ENCODE measurements around the gene BUD13.

Gene BUD13

DNA sequence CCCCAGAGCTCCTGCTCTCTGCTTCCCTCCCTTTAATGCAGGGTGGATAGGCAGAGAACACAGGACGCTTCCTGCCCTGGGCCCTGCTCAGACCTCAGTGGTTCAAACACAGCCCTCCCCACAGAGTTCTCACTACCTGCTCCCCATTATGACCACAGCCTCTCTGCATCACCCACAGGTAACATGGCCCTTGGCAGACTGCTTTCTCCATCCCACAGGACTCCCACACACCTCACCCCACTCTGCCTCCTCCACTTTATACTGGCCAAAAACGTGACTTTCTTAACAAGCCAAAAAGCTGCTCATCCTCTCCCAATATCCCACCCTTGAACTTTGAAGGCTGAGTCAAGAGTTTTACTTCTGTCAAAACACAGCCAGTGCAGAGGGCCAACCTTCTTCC is 33.8 kb downstream of the BUD13 start:
- H3K4me1 Mint-ChIP-seq: peaks cover 33% of the 10 kb centered on the region
- TF ChIP-seq CTCF (IDR thresholded peaks at IDR 0.05): no peak
- H3K27me3 Mint-ChIP-seq (ENCODE audit: low read depth, poor library complexity): peaks cover 2% of the 10 kb centered on the region
- no peak overlapping the region for H3K27ac Mint-ChIP-seq
- no peaks in the 10 kb centered on the region for H3K36me3 Mint-ChIP-seq (ENCODE audit: low read depth)
- no peaks in the 10 kb centered on the region for H3K9me3 Mint-ChIP-seq
- no peak overlapping the region for H3K4me3 Mint-ChIP-seq
- no peak for DNase-seq

DNA sequence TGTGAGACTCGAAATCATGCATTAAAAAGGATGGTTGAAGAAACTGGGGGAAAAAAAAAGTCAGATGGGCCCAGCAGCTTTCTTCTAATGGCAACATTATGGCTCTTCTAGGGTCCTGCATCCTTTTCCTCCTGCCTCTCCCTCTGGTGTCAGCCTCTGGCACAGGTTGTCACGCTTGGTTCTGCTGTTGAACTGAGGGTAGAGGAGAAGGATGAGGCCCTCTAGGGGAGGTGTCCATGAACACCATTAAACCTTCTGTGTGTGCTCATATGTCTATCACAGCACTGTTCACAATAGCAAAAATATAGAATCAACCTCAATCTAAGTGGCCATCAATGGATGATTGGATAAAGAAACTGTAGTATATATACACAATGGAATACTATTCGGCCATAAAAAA is 36.0 kb downstream of the BUD13 start:
- H3K36me3 Mint-ChIP-seq (ENCODE audit: low read depth): no peaks in the 10 kb centered on the region
- peaks cover 40% of the 10 kb centered on the region for H3K4me1 Mint-ChIP-seq
- no peak overlapping the region for H3K27ac Mint-ChIP-seq
- peaks cover 7% of the 10 kb centered on the region for H3K27me3 Mint-ChIP-seq (ENCODE audit: low read depth, poor library complexity)
- no peaks in the 10 kb centered on the region for H3K9me3 Mint-ChIP-seq
- no peak for DNase-seq
- H3K4me3 Mint-ChIP-seq: no peak overlapping the region
- no peak for TF ChIP-seq CTCF (IDR thresholded peaks at IDR 0.05)

DNA sequence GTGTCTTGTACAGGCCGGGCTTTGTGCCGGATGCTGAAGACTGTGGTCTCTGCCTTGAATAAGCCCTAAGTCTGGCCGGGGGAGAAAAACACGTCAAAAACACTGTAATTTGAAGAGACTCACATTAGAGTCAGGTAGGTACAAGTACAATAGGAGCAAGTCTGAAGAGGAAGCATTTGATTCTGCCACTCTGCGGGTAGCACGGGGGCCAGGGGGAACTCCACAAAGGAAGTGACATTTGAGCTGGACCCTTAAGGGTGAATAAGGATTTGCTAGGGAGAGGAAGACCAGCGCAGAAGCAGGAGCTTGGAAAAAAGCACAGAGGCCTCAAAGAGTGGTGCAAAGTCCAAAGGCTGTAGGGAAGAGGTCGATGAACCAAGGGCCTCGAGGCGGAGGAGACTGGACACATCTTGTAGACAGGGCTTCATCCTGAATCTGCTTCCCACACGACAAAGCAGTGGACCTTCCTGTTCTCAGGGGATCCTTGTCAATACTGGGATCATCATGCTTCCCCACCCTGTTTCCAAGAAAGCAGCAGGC is 38.7 kb downstream of the BUD13 start:
- H3K4me3 Mint-ChIP-seq: no peak overlapping the region
- no peaks in the 10 kb centered on the region for H3K36me3 Mint-ChIP-seq (ENCODE audit: low read depth)
- peaks cover 12% of the 10 kb centered on the region for H3K27me3 Mint-ChIP-seq (ENCODE audit: low read depth, poor library complexity)
- no peak for DNase-seq
- H3K9me3 Mint-ChIP-seq: no peaks in the 10 kb centered on the region
- TF ChIP-seq CTCF (IDR thresholded peaks at IDR 0.05): no peak
- no peak overlapping the region for H3K27ac Mint-ChIP-seq
- H3K4me1 Mint-ChIP-seq: peaks cover 39% of the 10 kb centered on the region

DNA sequence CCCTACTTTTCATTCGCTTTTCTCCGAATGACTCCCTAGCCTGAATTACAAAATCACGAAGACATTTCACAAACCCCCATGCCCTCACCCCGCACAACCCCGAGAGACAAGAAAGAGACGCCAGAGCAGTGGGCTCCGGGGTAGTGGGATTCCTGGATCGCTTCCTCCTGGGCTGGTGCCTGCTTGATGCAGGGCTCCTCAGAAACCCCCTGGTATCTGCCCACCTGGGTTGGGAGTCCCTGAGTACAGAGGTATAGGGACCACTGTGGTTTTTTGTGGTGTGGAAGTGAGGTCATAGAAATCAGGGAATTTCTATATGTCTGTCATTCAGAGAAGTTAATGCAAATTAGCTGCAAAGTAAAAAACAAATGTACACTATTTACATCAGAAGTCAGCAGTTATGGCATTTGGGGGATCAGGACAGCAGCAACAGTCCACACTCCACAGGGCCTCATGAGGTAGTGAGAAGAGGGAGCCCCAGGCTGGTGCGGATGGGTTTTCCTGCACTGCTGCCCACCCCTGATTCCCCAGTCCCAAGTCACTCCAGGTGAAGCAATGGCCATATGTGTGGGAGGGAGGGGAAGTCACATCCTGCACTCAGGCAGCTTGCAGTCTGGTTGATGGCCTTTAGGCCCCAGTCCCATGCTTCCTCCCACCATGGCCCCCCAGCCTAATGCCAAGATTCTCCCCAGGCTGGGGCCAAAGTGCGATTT is 39.6 kb downstream of the BUD13 start:
- DNase-seq: no peak
- no peak overlapping the region for H3K4me3 Mint-ChIP-seq
- peaks cover 43% of the 10 kb centered on the region for H3K4me1 Mint-ChIP-seq
- H3K9me3 Mint-ChIP-seq: no peaks in the 10 kb centered on the region
- no peaks in the 10 kb centered on the region for H3K36me3 Mint-ChIP-seq (ENCODE audit: low read depth)
- peaks cover 18% of the 10 kb centered on the region for H3K27me3 Mint-ChIP-seq (ENCODE audit: low read depth, poor library complexity)
- no peak overlapping the region for H3K27ac Mint-ChIP-seq
- TF ChIP-seq CTCF (IDR thresholded peaks at IDR 0.05): no peak

- peak; percentile 76 for DNase-seq
- Mint-ChIP-seq H3K27me3 (ENCODE audit: low read depth, poor library complexity) (peaks cover 24% of the 10 kb centered on the region), H3K36me3 (ENCODE audit: low read depth) (no peaks in the 10 kb centered on the region), H3K4me1 (peaks cover 48% of the 10 kb centered on the region), H3K9me3 (no peaks in the 10 kb centered on the region), H3K27ac (no peak overlapping the region), H3K4me3 (peak overlapping the region; percentile 69)
- TF ChIP-seq CTCF (IDR thresholded peaks at IDR 0.05): peak; percentile 81
Measured at GRCh38 chr11:116732271-116733042, 40.3 kb downstream of the BUD13 start.
